OCI-LY7 (cell line): ENCODE data around the gene FKBP1B.

Source experiments
- EZH2phosphoT487 ChIP-seq: fragments of 200-600 bp; sonication (generic); IDR thresholded peaks from 2 replicates; pipeline ENCODE4 v1.6.1; 2018; ENCODE audit warnings: low read depth, borderline replicate concordance, mild to moderate bottlenecking, mixed run types, antibody characterized with exemption, low read length, moderate library complexity, mixed read lengths
- TF ChIP-seq, protein P1 (sequence below): fragments of 200-600 bp; sonication (generic); conservative IDR thresholded peaks from 2 replicates; pipeline ENCODE4 v1.5.1; 2014; ENCODE audit warnings: mild to moderate bottlenecking, antibody characterized with exemption, low read length, moderate library complexity, mixed read lengths

GRCh38 chr2:24088821-24089359 lies 39.3 kb downstream of the FKBP1B start:
- TF ChIP-seq, protein P1, sequence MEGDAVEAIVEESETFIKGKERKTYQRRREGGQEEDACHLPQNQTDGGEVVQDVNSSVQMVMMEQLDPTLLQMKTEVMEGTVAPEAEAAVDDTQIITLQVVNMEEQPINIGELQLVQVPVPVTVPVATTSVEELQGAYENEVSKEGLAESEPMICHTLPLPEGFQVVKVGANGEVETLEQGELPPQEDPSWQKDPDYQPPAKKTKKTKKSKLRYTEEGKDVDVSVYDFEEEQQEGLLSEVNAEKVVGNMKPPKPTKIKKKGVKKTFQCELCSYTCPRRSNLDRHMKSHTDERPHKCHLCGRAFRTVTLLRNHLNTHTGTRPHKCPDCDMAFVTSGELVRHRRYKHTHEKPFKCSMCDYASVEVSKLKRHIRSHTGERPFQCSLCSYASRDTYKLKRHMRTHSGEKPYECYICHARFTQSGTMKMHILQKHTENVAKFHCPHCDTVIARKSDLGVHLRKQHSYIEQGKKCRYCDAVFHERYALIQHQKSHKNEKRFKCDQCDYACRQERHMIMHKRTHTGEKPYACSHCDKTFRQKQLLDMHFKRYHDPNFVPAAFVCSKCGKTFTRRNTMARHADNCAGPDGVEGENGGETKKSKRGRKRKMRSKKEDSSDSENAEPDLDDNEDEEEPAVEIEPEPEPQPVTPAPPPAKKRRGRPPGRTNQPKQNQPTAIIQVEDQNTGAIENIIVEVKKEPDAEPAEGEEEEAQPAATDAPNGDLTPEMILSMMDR, result no peak
- TF ChIP-seq EZH2phosphoT487, result no peak
